SU-DHL-6 (cell line): Measurements from ENCODE around the gene CLDN16.

Experiments
- CTCF ChIP-seq: fragments of 200-600 bp; sonication (generic); IDR thresholded peaks from one replicate; pipeline ENCODE4 v1.5.1; 2017; ENCODE audit warnings: antibody characterized with exemption, mild to moderate bottlenecking, low read length, moderate library complexity; ENCODE audit not compliant: insufficient read depth, poor library complexity, severe bottlenecking
- EZH2phosphoT487 ChIP-seq: fragments of 200-600 bp; sonication (generic), shearing (Covaris generic); conservative IDR thresholded peaks from 2 replicates; pipeline ENCODE4 v1.6.1; 2018; ENCODE audit warnings: mild to moderate bottlenecking, antibody characterized with exemption, low read length, moderate library complexity, mixed read lengths

GRCh38 chr3:190385731-190386688, 2.0 kb upstream of the CLDN16 start:
- TF ChIP-seq CTCF = no peak
- no peak for TF ChIP-seq EZH2phosphoT487
